ENCODE results near the gene WDR46. TPM values are rescaled to one million over a fixed set of nuclear protein-coding genes. Genes with fewer than 3 reads are reported as not detected.

The WDR46 gene
- total and polyA plus RNA-seq, 2 of the 13 experiments (the other 11 are each of a cell fraction or from before 2014, with no cell fraction given): 47.4 to 105 TPM

GRCh38 chr6:33312361-33313104 is 23.5 kb upstream of the WDR46 start (continued):
- TF ChIP-seq HMGXB3 (CRISPR knock-in tag; IDR thresholded peaks at IDR 0.05; ENCODE audit: borderline replicate concordance) (0 out of 2 replicates have a peak, but pooled peaks have one; percentile 37), FOXM1 (CRISPR knock-in tag; IDR thresholded peaks at IDR 0.05) (no peak), TBX2 (CRISPR knock-in tag; IDR thresholded peaks at IDR 0.05; ENCODE audit: borderline replicate concordance) (peak; percentile 72; the same call in 1 of the 2 replicates), MAX (IDR thresholded peaks at IDR 0.05) (peak; percentile 56; the same call in 1 of the 2 replicates), ETV5 (CRISPR knock-in tag; IDR thresholded peaks at IDR 0.05; ENCODE audit: borderline replicate concordance) (peak; percentile 18; the same call in 1 of the 2 replicates), NCOR1 (IDR thresholded peaks at IDR 0.05; ENCODE audit: borderline replicate concordance, low read length) (peak; percentile 48), ZNF468 (CRISPR knock-in tag; IDR thresholded peaks at IDR 0.05) (no peak), NCOA2 (CRISPR knock-in tag; IDR thresholded peaks at IDR 0.05) (peak; percentile 16; the same call in 1 of the 2 replicates), SIX1 (CRISPR knock-in tag; IDR thresholded peaks at IDR 0.05; ENCODE audit: borderline replicate concordance) (no peak), AGO1 (IDR thresholded peaks at IDR 0.05; ENCODE audit: low read depth, low read length, poor library complexity, severe bottlenecking) (no peak), PHF5A (CRISPR knock-in tag; IDR thresholded peaks at IDR 0.05; ENCODE audit: low read depth, unreplicated experiment) (no peak), SP1 (IDR thresholded peaks at IDR 0.05) (no peak), SP1 (CRISPR knock-in tag; IDR thresholded peaks at IDR 0.05) (peak; percentile 49; the same call in 1 of the 2 replicates), ZNF333 (CRISPR knock-in tag; IDR thresholded peaks at IDR 0.05; ENCODE audit: borderline replicate concordance) (peak; percentile 47; the same call in 1 of the 2 replicates), GMEB1 (CRISPR knock-in tag; IDR thresholded peaks at IDR 0.05; ENCODE audit: borderline replicate concordance) (peak; percentile 40; the same call in 1 of the 2 replicates), ADNP (CRISPR knock-in tag; IDR thresholded peaks at IDR 0.05) (no peak), KLF13 (CRISPR knock-in tag; IDR thresholded peaks at IDR 0.05) (no peak), RBM22 (optimal IDR thresholded peaks at IDR 0.05; ENCODE audit: low read length) (no peak), ZNF143 (CRISPR knock-in tag; IDR thresholded peaks at IDR 0.05) (no peak), ZNF816 (CRISPR knock-in tag; IDR thresholded peaks at IDR 0.05; ENCODE audit: borderline replicate concordance) (no peak), TBP (CRISPR knock-in tag; IDR thresholded peaks at IDR 0.05) (no peak), ZNF10 (CRISPR knock-in tag; IDR thresholded peaks at IDR 0.05; ENCODE audit: borderline replicate concordance, low read depth) (no peak), ZNF660 (CRISPR knock-in tag; IDR thresholded peaks at IDR 0.05; ENCODE audit: borderline replicate concordance, low read depth) (no peak)
- TF ChIP-seq, protein P1, sequence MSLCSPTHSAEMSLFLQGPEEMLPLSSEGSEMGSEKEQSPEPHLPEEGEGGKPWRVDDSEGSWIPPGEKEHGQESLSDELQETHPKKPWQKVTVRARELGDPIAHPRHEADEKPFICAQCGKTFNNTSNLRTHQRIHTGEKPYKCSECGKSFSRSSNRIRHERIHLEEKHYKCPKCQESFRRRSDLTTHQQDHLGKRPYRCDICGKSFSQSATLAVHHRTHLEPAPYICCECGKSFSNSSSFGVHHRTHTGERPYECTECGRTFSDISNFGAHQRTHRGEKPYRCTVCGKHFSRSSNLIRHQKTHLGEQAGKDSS (CRISPR knock-in tag; IDR thresholded peaks at IDR 0.05; ENCODE audit: borderline replicate concordance, low read depth): no peak
